Neural cell (in vitro differentiated cells): ENCODE data around the gene TEX35. TPM values are rescaled to one million over a fixed set of nuclear protein-coding genes. Genes with fewer than 3 reads are reported as not detected.

Source experiments
- H2AFZ ChIP-seq: fragments of 200-600, 300-800 bp; sonication (generic), shearing (Covaris generic); 2 replicates; pipeline ENCODE4 v1.6.0; 2014; ENCODE audit warnings: low read depth, mild to moderate bottlenecking, antibody characterized with exemption, low read length, moderate library complexity
- H3F3A ChIP-seq: fragments of 200-600 bp; shearing (Covaris generic); 2 replicates; pipeline ENCODE4 v1.6.1; 2016; ENCODE audit warnings: mild to moderate bottlenecking, moderate library complexity, mixed read lengths, antibody characterized with exemption, low read length; ENCODE audit not compliant: insufficient read depth, poor library complexity, severe bottlenecking
- H3K27ac ChIP-seq: fragments of 200-600, 300-800 bp; sonication (generic), shearing (Covaris generic); 2 replicates; pipeline ENCODE4 v1.5.1; 2014; ENCODE audit warnings: mild to moderate bottlenecking, low read length, moderate library complexity
- H3K27me3 ChIP-seq: fragments of 300-800, 200-600 bp; sonication (generic), shearing (Covaris generic); 2 replicates; pipeline ENCODE4 v1.6.0; 2014; ENCODE audit warnings: mild to moderate bottlenecking, low read depth, low read length, moderate library complexity; ENCODE audit not compliant: insufficient read depth
- H3K36me3 ChIP-seq: fragments of 300-800, 200-600 bp; sonication (generic), shearing (Covaris generic); 2 replicates; pipeline ENCODE4 v1.5.1; 2014; ENCODE audit warnings: mild to moderate bottlenecking, antibody characterized with exemption, low read length, moderate library complexity; ENCODE audit not compliant: insufficient read depth
- H3K4me2 ChIP-seq: fragments of 300-800, 200-600 bp; sonication (generic), shearing (Covaris generic); 2 replicates; pipeline ENCODE4 v1.6.0; 2014; ENCODE audit warnings: mild to moderate bottlenecking, low read length
- H3K4me3 ChIP-seq: fragments of 300-800, 200-600 bp; sonication (generic), shearing (Covaris generic); 2 replicates; pipeline ENCODE4 v1.5.1; 2014; ENCODE audit warnings: mild to moderate bottlenecking, low read length, moderate library complexity
- H3K79me2 ChIP-seq: fragments of 200-600 bp; shearing (Covaris generic); replicated peaks from 2 replicates; pipeline ENCODE4 v1.6.0; 2014; ENCODE audit warnings: mild to moderate bottlenecking, low read length, moderate library complexity; ENCODE audit not compliant: insufficient read depth
- H3K9ac ChIP-seq: fragments of 300-800, 200-600 bp; sonication (generic), shearing (Covaris generic); 2 replicates; pipeline ENCODE4 v1.6.1; 2016; ENCODE audit warnings: mild to moderate bottlenecking, low read length, mixed read lengths
- H3K9me2 ChIP-seq: fragments of 200-600 bp; shearing (Covaris generic); 2 replicates; pipeline ENCODE4 v1.6.1; 2016; ENCODE audit warnings: mild to moderate bottlenecking, low read length, mixed read lengths; ENCODE audit not compliant: insufficient read depth
- H3K9me3 ChIP-seq: fragments of 200-600, 300-800 bp; sonication (generic), shearing (Covaris generic); 2 replicates; pipeline ENCODE4 v1.6.1; 2016; ENCODE audit warnings: mild to moderate bottlenecking, mixed run types, low read length, moderate library complexity, mixed read lengths
- H4K20me1 ChIP-seq: fragments of 200-600 bp; shearing (Covaris generic); 2 replicates; pipeline ENCODE4 v1.6.1; 2016; ENCODE audit warnings: mild to moderate bottlenecking, mixed run types; ENCODE audit not compliant: insufficient read depth
- CTCF ChIP-seq: fragments of 450-650 bp; IDR thresholded peaks from 2 replicates; pipeline ENCODE4 v1.5.1; 2014; ENCODE audit warnings: antibody characterized with exemption, mild to moderate bottlenecking, moderate library complexity; ENCODE audit not compliant: poor library complexity, severe bottlenecking
- EP300 ChIP-seq: fragments of 450-650 bp; conservative IDR thresholded peaks from 2 replicates; pipeline ENCODE4 v1.6.1; 2014; ENCODE audit warnings: antibody characterized with exemption, mild to moderate bottlenecking, moderate library complexity; ENCODE audit not compliant: poor library complexity, severe bottlenecking
- EZH2 ChIP-seq: fragments of 200-600, 300-800 bp; shearing (Covaris generic), sonication (generic); IDR thresholded peaks from 2 replicates; pipeline ENCODE4 v1.6.1; 2014; ENCODE audit warnings: antibody characterized with exemption, low read length, borderline replicate concordance, mild to moderate bottlenecking; ENCODE audit not compliant: insufficient read depth, poor library complexity, severe bottlenecking
- MXI1 ChIP-seq: fragments of 450-650 bp; conservative IDR thresholded peaks from 2 replicates; pipeline ENCODE4 v1.6.1; 2014; ENCODE audit warnings: antibody characterized with exemption, mild to moderate bottlenecking; ENCODE audit not compliant: poor library complexity, severe bottlenecking
- POLR2AphosphoS5 ChIP-seq: IDR thresholded peaks from 2 replicates; pipeline ENCODE4 v1.6.1; 2012
- RAD21 ChIP-seq: fragments of 450-650 bp; conservative IDR thresholded peaks from 2 replicates; pipeline ENCODE4 v1.6.1; 2014; ENCODE audit warnings: antibody characterized with exemption, mild to moderate bottlenecking, moderate library complexity
- REST ChIP-seq: IDR thresholded peaks from 2 replicates; pipeline ENCODE4 v1.6.1; 2012; ENCODE audit warnings: borderline replicate concordance
- SMC3 ChIP-seq: fragments of 450-650 bp; conservative IDR thresholded peaks from 2 replicates; pipeline ENCODE4 v1.6.1; 2014; ENCODE audit warnings: antibody characterized with exemption, mild to moderate bottlenecking, moderate library complexity; ENCODE audit not compliant: poor library complexity
- TAF1 ChIP-seq: IDR thresholded peaks from 2 replicates; pipeline ENCODE4 v1.6.1; 2012; ENCODE audit warnings: low read depth
- polyA plus RNA-seq: library from polyadenylated mRNA; depleted of rRNA; stranded (reverse); fragments of >200 nt; gene quantifications from 2 replicates; pipeline ENCODE4 v1.2.3, GENCODE V29; 2014

Gene TEX35
- polyA plus RNA-seq, 1 donor from 2014 or later, result not detected

GRCh38 chr1:178540204-178540603 is 27.3 kb downstream of the TEX35 start:
- Histone ChIP-seq H3K4me3 (no peak overlapping the region), H2AFZ (no peak overlapping the region), H3K9me3 (no peaks in the 10 kb centered on the region), H3K79me2 (no peaks in the 10 kb centered on the region), H3K27ac (no peak overlapping the region), H3K9ac (no peak overlapping the region), H3K36me3 (no peaks in the 10 kb centered on the region), H3K9me2 (no peaks in the 10 kb centered on the region), H4K20me1 (no peaks in the 10 kb centered on the region), H3K27me3 (no peaks in the 10 kb centered on the region), H3F3A (no peaks in the 10 kb centered on the region), H3K4me2 (no peak overlapping the region)
- TF ChIP-seq MXI1, result no peak
- no peak for TF ChIP-seq RAD21
- no peak for TF ChIP-seq REST
- TF ChIP-seq POLR2AphosphoS5, result no peak
- no peak for TF ChIP-seq CTCF
- TF ChIP-seq TAF1, result no peak
- no peak for TF ChIP-seq EZH2
- no peak for TF ChIP-seq EP300
- TF ChIP-seq SMC3, result no peak

- no peaks in the 10 kb centered on the region for H3K9me2 ChIP-seq
- H3K4me2 ChIP-seq, result no peak overlapping the region
- H3K9me3 ChIP-seq, result no peaks in the 10 kb centered on the region
- no peaks in the 10 kb centered on the region for H3K36me3 ChIP-seq
- no peak overlapping the region for H3K9ac ChIP-seq
- H3F3A ChIP-seq, result no peaks in the 10 kb centered on the region
- H3K27me3 ChIP-seq, result no peaks in the 10 kb centered on the region
- no peak overlapping the region for H2AFZ ChIP-seq
- H3K27ac ChIP-seq, result no peak overlapping the region
- H3K4me3 ChIP-seq, result no peak overlapping the region
- no peaks in the 10 kb centered on the region for H3K79me2 ChIP-seq
- TF ChIP-seq CTCF (no peak), RAD21 (no peak), SMC3 (no peak), POLR2AphosphoS5 (no peak), EP300 (no peak), EZH2 (no peak), MXI1 (no peak), REST (no peak), TAF1 (no peak)
- H4K20me1 ChIP-seq, result no peaks in the 10 kb centered on the region
Measured at GRCh38 chr1:178540646-178541045, 27.7 kb downstream of the TEX35 start.
